Endothelial cell of umbilical vein (primary cell): Measurements from ENCODE around the gene PEDS1. TPM values are rescaled to one million over a fixed set of nuclear protein-coding genes. Genes with fewer than 3 reads are reported as not detected.
A peak's percentile ranks its signal among the peaks of the same experiment; 100 is the strongest.

Experiments used
- BruUV-seq: library from RNA; stranded (reverse); fragments of 400-500 nt; replicated peaks from 2 replicates; lab custom pipeline; 2021; lab: Mats Ljungman, UMichigan
- CTCF ChIA-PET: fragments of 300-600, 350-600 bp; sonication (Branson Sonifier 250); formaldehyde crosslinking; loops from one replicate; lab custom pipeline; 2021; ENCODE audit warnings: antibody characterized with exemption, inconsistent platforms; lab: Charles Lee
- POLR2A ChIA-PET: fragments of 300-600, 350-600 bp; sonication (Branson Sonifier 250); formaldehyde crosslinking; loops from one replicate; lab custom pipeline; 2021; ENCODE audit warnings: antibody characterized with exemption, inconsistent platforms; lab: Charles Lee
- DNase-seq: peaks from one replicate; pipeline ENCODE4 v3.0.0-alpha.2; 2011; ENCODE audit warnings: low read depth, low spot score
- FAIRE-seq: peaks from 2 replicates; lab custom pipeline; 2011; peaks lifted over from hg19 to GRCh38; lab: Jason Lieb, UNC
- H2AFZ ChIP-seq: 2 replicates; pipeline ENCODE4 v1.6.0; 2012; ENCODE audit warnings: low read depth, low read length, control low read depth, inconsistent platforms
- H3K27ac ChIP-seq: 2 replicates; pipeline ENCODE4 v1.5.1; 2011; ENCODE audit warnings: low read depth, mild to moderate bottlenecking, control low read depth, low read length, moderate library complexity; ENCODE audit not compliant: insufficient read depth
- H3K27me3 ChIP-seq, 2 experiments: 2 replicates each; pipeline versions ENCODE4 v1.6.0 to v1.6.1; 2011; ENCODE audit warnings: low read length in 2 of 2, mixed read lengths in 1 of 2; ENCODE audit not compliant: control insufficient read depth in 2 of 2, insufficient read depth in 2 of 2
- H3K36me3 ChIP-seq, 2 experiments: 2 replicates in 1 of 2; 3 replicates in 1 of 2; pipeline ENCODE4 v1.5.1; 2011; ENCODE audit warnings: low read length in 2 of 2, mild to moderate bottlenecking in 1 of 2, moderate library complexity in 1 of 2; ENCODE audit not compliant: control insufficient read depth in 2 of 2, insufficient read depth in 2 of 2; ENCODE audit errors: extremely low read depth in 1 of 2
- H3K4me1 ChIP-seq: 3 replicates; pipeline ENCODE4 v1.5.1; 2011; ENCODE audit warnings: mild to moderate bottlenecking, low read length; ENCODE audit not compliant: control insufficient read depth, insufficient read depth; ENCODE audit errors: extremely low read depth
- H3K4me2 ChIP-seq: 2 replicates; pipeline ENCODE4 v1.6.1; 2011; ENCODE audit warnings: low read length, control low read depth, mixed read lengths; ENCODE audit not compliant: insufficient read depth
- H3K4me3 ChIP-seq, 3 experiments: fragments of 200-600 bp in 1 of 3; sonication (generic), shearing (Covaris generic) in 1 of 3; replicated peaks in 1 of 3; 2 replicates each; pipeline ENCODE4 v1.5.1; 2011 to 2016; ENCODE audit warnings: control low read depth in 3 of 3, low read length in 3 of 3, mild to moderate bottlenecking in 2 of 3, inconsistent platforms in 1 of 3, low read depth in 1 of 3, moderate library complexity in 1 of 3; ENCODE audit not compliant: insufficient read depth in 1 of 3
- H3K79me2 ChIP-seq: 2 replicates; pipeline ENCODE4 v1.6.0; 2012; ENCODE audit warnings: low read length, inconsistent platforms; ENCODE audit not compliant: control insufficient read depth, insufficient read depth
- H3K9ac ChIP-seq: replicated peaks from 2 replicates; pipeline ENCODE3; 2011; ENCODE audit warnings: low read length, control low read depth; ENCODE audit not compliant: insufficient read depth; ENCODE audit errors: extremely low read depth
- H3K9me1 ChIP-seq: replicated peaks from 3 replicates; pipeline ENCODE4 v1.6.0; 2011; ENCODE audit warnings: mild to moderate bottlenecking, low read length; ENCODE audit not compliant: control insufficient read depth, insufficient read depth; ENCODE audit errors: extremely low read depth
- H3K9me3 ChIP-seq: replicated peaks from 2 replicates; pipeline ENCODE4 v1.5.1; 2012; ENCODE audit warnings: low read length, inconsistent platforms; ENCODE audit not compliant: control insufficient read depth, insufficient read depth
- H4K20me1 ChIP-seq: replicated peaks from 2 replicates; pipeline ENCODE3; 2011; ENCODE audit warnings: mild to moderate bottlenecking, low read length; ENCODE audit not compliant: control insufficient read depth, insufficient read depth; ENCODE audit errors: extremely low read depth
- CTCF ChIP-seq, 2 donors: IDR thresholded peaks; 1 replicate in 1 of 2; 2 replicates in 1 of 2; pipeline ENCODE4 v1.5.1; 2011; ENCODE audit warnings: low read length in 2 of 2, mild to moderate bottlenecking in 2 of 2, moderate library complexity in 2 of 2, control low read depth in 1 of 2, inconsistent platforms in 1 of 2, low read depth in 1 of 2; ENCODE audit not compliant: insufficient read depth in 1 of 2; ENCODE audit errors: extremely low read depth in 1 of 2
- EZH2 ChIP-seq: IDR thresholded peaks from 2 replicates; pipeline ENCODE4 v1.6.1; 2012; ENCODE audit warnings: borderline replicate concordance, low read depth, mild to moderate bottlenecking, moderate library complexity, low read length, inconsistent platforms; ENCODE audit not compliant: severe bottlenecking
- FOS ChIP-seq: IDR thresholded peaks from 2 replicates; pipeline ENCODE4 v1.6.1; 2011; ENCODE audit warnings: mild to moderate bottlenecking, low read length, moderate library complexity, borderline replicate concordance; ENCODE audit not compliant: insufficient read depth
- GATA2 ChIP-seq: IDR thresholded peaks from 2 replicates; pipeline ENCODE4 v1.7.0; 2011; ENCODE audit warnings: low read depth, mild to moderate bottlenecking, moderate library complexity, mixed read lengths, low read length; ENCODE audit not compliant: insufficient read length, insufficient read depth
- JUN ChIP-seq: IDR thresholded peaks from 2 replicates; pipeline ENCODE4 v1.6.1; 2011; ENCODE audit warnings: borderline replicate concordance, low read depth; ENCODE audit not compliant: insufficient read length, insufficient read depth
- MAX ChIP-seq: IDR thresholded peaks from 2 replicates; pipeline ENCODE4 v1.6.1; 2011; ENCODE audit not compliant: insufficient read depth, insufficient read length
- MYC ChIP-seq: IDR thresholded peaks from one replicate; pipeline ENCODE4 v1.6.1; 2011; ENCODE audit warnings: mild to moderate bottlenecking, low read depth, low read length
- POLR2A ChIP-seq: IDR thresholded peaks from 2 replicates; pipeline ENCODE4 v1.6.1; 2012; ENCODE audit warnings: low read depth, mild to moderate bottlenecking, control low read depth, low read length
- POLR2AphosphoS5 ChIP-seq: IDR thresholded peaks from 2 replicates; pipeline ENCODE4 v1.6.1; 2012; ENCODE audit warnings: low read depth, mild to moderate bottlenecking, control low read depth, low read length, moderate library complexity; ENCODE audit not compliant: insufficient read depth
- dilution Hi-C: fragments of 300-500 bp; cut with MboI; formaldehyde crosslinking; loops from one replicate; pipeline ENCODE4 v1.15.0; 2019; ENCODE audit warnings: low sequenced_read_pairs; ENCODE audit not compliant: extremely low pct_ligation_motif_present
- intact Hi-C: fragments of 100-400 bp; cut with micrococcal nuclease; formaldehyde crosslinking; loops from one replicate; pipeline ENCODE4 v1.10.0; 2022
- polyA plus RNA-seq, 4 experiments: library from polyadenylated mRNA; depleted of rRNA in 3 of 4; stranded (reverse) in 3 of 4; unstranded in 1 of 4; fragments of >200 nt; gene quantifications; 2 replicates each; pipeline versions ENCODE4 v1.2.1 to v1.2.3, GENCODE V29; 2011 to 2012; ENCODE audit warnings: missing spikeins in 1 of 4
- total RNA-seq: library from RNA; stranded (reverse); gene quantifications from 2 replicates; pipeline ENCODE4 v1.2.3, GENCODE V29; 2021

The PEDS1 gene
- total and polyA plus RNA-seq, 2 donors (not counting 3 experiments of a cell fraction or from before 2014, with no cell fraction given), result 62.7 to 131 TPM

GRCh38 chr20:50142812-50143211, 10.7 kb downstream of the PEDS1 start:
- ChIA-PET POLR2A (no interaction called here), CTCF (interaction anchor here (0.5 to 2.2 kb wide), 5 partner anchors 10 to 33 kb away, joined by 3 to 10 read pairs (median 6); no protein-coding TSS in a partner anchor)
- Histone ChIP-seq H3K4me1 (peaks cover 68% of the 10 kb centered on the region), H3K9me3 (no peaks in the 10 kb centered on the region), H3K27ac (peak overlapping the region; percentile 46), H3K9ac (no peak overlapping the region), H3K27me3 (no peaks in the 10 kb centered on the region), H4K20me1 (no peaks in the 10 kb centered on the region), H2AFZ (no peak overlapping the region), H3K4me3 (no peak overlapping the region), H3K9me1 (no peaks in the 10 kb centered on the region), H3K79me2 (peaks cover 78% of the 10 kb centered on the region), H3K4me2 (no peak overlapping the region), H3K36me3 (peaks cover 22 to 26% of the 10 kb centered on the region in 2 experiments)
- BruUV-seq, result no TSS peak
- dilution Hi-C loops (no loop called here), intact Hi-C loops (no loop called here)
- DNase-seq (no peak), FAIRE-seq (no peak)
- TF ChIP-seq POLR2A (no peak), CTCF (IDR thresholded peaks at IDR 0.05; ENCODE audit: extremely low read depth in 1 of 2, insufficient read depth in 1 of 2, low read depth in 1 of 2, low read length in 2 of 2) (no peak), FOS (no peak), EZH2 (no peak), POLR2AphosphoS5 (no peak), JUN (no peak), GATA2 (no peak), MAX (no peak), MYC (no peak)
